Stimulated activated CD4-positive, alpha-beta T cell treated with anti-CD3 and anti-CD28 coated beads, Interleukin-2, amount 100 ng/mL, for 48 hours (primary cell): ENCODE data around the gene CEMIP.
"Not testable (repeated sequence)": the region's sequence is repeated elsewhere in the genome, so short reads cannot be mapped to it uniquely, and the experiment has no call there.

Source experiments
- DNase-seq, 2 donors: peaks; one replicate each; pipeline ENCODE4 v3.0.0-alpha.2; 2020

CEMIP gene

DNA sequence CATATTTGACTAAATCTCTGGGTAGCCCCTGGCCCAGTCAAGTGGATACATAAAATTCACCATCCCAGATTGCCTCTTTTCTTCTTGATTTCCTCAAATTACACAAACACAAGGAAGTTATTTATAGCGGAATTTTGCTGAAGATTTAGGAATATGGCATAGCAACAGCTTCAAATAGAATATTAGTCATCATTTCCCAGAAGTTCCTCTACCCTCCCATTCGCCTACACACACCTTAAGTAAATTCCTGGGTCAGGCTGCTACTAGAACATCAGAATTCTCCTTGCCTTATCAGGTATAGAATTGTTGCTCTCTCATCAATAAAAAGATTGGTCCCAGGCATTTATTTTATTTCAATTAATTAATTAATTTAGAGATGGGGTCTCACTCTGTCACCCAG is 178.8 kb downstream of the CEMIP start:
- no peak for DNase-seq

DNA sequence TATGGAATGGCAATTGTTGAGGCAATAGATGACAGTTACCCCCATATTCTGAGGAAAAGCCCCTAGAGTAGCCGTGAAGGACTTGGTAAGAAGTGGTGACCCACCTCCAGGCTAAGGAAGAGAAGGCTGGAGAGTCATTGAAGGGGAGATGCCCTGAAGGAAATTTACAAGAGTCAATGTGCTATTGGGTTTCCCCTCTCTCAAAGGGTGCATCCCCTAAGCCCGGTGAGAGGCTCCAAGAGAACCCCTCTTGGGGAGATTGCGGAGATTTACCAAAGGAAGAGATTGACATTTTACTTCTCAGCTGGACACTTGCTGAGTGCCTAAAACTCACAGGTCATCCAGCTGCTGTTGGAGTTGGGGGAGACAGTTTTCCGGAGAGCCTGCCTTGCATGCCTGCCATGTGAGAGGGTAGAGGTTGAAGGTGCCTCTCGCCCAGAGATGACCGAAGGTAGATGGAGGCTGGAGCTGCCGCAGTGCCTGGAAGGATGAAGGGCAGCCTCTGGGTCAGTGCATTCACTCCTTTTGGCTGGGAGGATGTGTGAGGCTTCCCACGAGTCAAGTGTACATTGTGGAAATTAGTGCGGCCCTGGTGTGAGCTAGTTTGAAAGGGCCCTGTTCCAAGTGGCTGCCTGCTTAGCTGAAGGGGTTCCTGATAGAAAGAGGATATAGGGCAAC is 179.8 kb downstream of the CEMIP start:
- DNase-seq: no peak

DNA sequence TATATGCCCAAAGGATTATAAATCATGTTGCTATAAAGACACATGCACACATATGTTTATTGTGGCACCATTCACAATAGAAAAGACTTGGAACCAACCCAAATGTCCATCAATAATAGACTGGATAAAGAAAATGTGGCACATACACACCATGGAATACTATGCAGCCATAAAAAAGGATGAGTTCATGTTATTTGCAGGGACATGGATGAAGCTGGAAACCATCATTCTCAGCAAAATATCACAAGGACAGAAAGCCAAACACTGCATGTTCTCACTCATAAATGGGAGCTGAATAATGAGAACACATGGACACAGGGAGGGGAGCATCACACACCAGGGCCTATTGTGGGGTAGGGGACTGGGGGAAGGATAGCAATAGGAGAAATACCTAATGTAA is 186.3 kb downstream of the CEMIP start:
- DNase-seq: not testable (repeated sequence)

DNA sequence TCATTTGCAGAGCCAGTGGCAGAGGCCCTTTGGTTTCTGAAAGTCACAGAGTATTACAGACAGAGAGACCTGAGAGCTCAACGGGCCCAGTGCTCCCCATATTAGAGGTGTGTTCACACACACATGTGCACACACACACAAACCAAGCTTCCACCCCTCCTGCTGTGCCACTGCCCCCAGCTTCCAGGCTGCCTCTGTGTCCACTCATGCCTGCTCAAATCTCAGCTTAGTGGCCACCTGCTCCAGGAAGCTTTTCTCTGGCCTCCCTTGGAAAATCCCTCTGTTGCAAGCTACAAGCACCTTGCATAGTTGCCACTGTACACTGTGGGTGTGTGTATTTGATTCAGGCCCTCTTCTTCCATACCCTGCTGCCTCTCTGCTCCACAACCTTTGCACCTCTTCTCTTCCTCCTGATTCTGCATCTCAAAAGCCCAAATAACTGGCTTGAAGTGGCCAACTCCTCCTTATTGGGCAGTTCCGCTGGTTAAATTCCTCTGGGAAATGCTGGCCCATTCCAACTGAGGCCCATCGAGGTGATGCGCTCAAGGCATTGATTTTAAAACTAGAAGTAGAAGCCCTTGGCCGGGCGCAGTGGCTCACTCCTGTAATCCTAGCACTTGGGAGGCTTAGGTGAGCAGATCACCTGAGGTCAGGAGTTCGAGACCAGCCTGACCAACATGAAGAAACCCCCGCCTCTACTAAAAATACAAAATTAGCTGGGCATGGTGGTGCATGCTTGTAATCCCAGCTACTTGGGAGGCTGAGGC is 187.4 kb downstream of the CEMIP start:
- no peak for DNase-seq

DNA sequence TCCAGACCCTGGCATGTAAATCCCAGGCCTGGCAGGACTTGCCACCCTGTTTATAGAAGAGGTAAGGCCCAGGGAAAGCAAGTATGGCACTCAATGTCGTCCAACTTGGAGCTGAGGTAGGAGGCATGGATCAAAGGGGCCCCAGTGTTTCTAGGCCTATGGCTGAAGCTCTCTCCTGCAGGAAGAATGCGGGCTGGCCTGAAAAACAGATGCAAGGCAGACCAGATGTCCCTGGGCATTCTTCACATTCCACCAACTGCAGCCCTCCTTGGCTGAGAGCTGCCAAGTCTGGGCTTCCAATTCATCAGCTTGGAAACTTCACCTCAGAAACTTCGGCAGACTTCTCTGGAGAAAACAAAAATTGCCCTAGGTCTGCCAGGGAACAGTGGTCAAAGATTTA is 188.3 kb downstream of the CEMIP start:
- no peak for DNase-seq

DNA sequence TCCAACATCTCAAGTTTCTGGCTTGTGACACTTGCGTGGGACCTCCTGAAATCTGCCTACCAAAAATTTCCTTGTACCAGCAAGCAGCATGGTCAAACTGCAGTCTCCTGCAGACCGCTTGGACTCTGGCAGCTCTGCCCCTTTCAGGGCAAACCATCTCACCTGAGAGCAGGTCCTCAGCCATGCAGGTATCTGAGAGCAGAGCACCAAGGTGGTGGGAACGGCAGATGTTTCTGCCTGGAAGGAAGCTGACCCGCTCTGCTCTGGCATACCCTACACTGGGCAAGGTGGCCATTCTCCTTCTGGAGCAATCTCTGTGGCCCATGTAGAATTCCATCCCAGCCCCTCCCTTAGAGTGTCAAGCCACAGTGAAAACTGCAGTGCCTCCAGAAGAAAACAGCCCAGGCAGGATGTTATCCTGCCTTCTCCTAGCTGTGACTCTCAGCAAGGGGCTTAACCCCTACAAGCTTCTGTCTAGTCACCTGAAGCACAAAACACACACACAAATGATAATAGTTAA is 188.9 kb downstream of the CEMIP start:
- DNase-seq: no peak

DNA sequence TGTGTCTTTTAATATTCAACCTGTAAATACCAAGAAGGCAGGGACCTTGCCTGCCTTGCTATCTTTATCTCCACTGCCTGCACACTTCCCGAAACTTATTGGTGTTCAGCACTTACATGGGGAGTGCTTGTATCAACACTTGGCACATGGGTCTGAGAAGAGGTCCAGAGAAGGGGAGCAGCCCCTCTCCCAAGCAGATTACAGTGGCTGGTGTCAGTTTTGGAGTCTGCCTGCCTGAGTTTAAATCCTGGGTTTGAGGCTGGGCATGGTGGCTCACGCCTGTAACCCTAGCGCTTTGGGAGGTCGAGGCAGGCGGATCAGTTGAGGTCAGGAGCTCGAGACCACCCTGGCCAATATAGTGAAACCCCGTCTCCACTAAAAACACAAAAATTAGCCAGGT is 190.1 kb downstream of the CEMIP start:
- no peak for DNase-seq

DNA sequence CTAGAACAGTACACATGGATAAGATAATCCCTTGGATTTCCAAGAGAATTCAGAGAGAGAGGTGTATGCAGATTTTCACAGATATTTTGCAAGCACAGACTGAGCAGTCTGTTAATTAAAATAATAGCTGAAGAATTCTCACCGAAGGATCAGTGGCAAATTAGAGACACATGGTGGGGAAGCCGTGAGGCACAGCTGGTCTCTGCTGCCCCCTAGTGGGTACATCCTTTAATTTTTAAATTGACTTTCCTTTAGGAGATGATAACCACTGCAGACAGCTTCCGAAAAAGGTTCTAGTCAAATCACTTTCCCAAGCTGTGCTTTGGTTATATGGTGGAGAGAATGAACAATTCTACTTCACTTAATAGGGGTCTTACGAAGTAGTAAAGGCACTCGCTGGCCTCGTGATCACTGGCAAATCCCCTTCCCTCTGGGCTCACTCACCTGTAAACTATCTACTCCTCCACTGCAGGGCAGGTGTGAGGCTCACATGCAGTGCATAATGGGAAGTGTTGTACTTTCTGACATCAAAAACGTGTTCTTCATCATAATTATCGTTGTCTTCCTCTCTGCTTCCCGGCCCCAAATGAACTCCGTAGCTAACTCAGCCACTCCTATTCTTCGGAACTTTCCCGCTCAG is 191.0 kb downstream of the CEMIP start:
- peak; percentile 66 to 70 for DNase-seq

DNA sequence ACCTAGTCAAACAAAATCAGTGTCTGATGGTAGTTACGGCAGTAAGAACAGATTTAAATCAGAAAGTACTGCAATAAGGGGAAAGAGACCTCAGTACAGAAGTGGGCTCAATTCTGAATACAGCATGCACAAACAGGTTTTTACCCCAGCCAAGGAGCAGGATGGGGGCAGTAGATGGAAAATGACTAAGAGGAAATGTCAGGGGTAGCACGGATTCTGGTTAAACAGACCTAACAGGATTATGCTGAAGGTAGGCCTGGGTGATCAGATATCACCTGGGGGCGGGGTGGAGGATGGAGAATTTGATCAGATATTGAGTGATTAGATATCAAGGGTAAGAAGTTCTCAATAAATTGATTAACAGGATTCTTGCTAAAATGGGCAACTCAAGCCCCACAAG is 191.5 kb downstream of the CEMIP start:
- DNase-seq: no peak

DNA sequence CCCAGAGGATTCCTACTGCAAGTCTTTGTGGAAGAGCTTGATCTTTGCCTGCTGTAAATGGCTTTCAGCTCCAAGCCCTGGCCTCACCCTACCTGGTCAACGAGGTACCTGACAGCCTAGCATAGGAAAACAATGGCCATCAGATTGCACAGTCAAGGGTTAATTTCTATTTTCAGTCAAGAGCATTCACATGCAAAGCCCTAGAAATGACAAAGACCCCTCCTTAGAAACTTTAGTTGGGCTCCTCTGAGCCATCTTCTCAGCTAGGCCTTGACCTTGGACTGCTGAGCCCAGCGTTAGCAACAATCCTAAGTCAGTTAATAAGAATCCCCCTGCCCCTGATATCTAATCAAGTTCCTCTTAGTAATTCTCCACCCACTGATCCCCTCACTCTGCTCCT is 192.0 kb downstream of the CEMIP start:
- DNase-seq: no peak

DNA sequence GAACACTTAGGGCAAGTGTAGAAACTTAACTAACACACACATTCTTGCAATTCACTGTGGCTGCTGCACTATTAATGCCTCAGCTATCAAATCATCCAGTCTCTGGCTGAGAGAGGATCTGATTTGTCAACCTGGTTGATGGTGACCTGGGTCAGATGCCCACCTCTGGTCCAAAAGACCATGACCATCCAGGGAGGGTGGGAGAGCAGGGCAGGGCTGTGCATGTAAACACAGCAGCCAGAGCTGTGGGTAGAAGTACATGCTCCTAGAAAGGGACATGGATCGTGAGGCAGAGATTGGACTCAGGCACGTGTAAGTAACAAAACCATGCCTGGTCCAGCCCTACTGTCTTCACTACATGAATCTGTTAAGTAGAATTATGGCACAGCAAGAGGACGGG is 193.1 kb downstream of the CEMIP start:
- no peak for DNase-seq

DNA sequence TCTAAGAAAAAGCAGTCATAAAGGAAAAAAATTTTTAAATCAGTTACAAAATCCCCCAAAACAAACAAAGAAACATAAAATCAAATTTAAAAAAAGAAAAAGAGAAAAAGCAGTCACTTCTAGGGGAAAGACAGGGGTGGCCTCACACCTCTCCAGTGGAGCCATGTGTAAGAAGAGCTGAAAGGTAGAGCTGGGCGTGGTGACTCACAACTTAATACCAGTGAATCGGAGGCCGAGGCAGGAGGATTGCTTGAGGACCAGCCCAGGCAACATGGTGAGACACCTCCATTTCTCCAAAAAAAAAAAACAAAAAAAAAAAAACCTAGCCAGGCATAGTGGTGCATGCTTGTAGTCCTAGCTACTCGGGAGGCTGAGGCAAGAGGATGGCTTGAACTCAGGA is 195.7 kb downstream of the CEMIP start:
- no peak for DNase-seq

DNA sequence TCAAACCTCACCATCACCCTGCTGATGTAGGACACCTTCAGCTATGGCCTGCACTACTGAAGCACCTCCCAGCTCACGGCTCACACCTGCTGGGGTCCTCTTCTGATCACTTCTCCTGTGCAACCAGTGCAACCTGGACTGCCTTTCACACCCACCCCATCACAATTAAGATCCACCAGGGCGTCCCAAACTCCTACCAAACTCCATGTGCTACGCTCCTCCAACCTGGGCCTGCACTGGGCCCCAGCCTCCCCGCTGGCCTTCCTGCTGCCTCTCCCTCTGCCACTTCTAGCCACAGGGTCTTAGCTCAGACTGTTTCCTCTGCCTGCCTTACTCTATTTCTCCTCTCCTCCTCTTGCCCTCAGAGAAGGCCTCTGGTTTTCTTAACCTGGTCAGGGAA is 197.7 kb downstream of the CEMIP start:
- DNase-seq: no peak

DNA sequence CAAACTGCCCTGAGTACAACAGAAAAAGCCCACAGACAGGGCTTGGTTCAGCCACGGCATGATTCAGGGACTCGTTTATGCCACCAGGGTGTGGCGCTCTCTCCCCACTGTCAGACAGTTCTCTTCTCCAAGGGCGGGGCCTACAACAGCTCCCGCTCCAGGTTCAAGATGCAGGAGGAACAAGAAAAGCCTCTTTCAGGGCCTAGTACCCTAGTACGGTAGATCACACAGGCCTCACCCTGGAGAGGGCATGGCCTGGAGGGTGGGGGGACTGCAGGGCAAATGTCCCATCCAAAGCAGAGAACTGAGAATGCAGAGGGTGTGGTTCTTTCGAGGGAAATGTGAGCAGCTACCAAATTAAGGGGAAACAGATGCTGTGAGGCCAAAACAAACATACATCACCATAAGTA is 198.5 kb downstream of the CEMIP start:
- DNase-seq: peak in 1 of 2 donors; percentile 20

DNA sequence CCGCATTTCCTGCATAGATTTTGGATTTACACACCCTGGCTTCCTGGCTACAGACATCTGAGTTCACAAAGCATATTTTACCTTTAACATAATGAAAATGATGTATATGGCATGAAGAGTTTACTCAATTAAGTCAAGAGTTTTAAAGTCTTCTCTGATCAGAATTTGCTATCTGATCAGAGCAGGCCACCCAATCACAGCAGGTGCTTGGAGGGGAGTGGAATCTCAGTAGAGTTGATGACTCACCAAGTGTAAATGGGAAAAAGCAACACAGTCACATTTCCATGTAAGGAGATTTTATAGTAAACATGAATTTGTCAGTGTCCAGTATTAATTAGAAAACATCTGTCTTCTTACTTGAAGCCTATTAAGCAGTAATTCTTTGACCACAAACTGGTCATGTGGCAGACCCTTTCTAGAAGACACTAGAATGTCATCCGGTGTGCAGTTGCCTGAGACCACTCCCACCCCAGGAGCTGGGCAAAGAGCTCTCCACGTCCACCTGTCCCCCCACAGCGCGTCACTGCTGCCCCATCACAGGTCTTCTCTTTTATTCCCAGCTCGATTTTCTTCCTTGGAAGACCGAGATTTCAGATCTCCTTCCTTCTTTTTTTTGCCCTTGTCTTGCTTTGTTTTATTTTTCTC is 199.6 kb downstream of the CEMIP start:
- no peak for DNase-seq

DNA sequence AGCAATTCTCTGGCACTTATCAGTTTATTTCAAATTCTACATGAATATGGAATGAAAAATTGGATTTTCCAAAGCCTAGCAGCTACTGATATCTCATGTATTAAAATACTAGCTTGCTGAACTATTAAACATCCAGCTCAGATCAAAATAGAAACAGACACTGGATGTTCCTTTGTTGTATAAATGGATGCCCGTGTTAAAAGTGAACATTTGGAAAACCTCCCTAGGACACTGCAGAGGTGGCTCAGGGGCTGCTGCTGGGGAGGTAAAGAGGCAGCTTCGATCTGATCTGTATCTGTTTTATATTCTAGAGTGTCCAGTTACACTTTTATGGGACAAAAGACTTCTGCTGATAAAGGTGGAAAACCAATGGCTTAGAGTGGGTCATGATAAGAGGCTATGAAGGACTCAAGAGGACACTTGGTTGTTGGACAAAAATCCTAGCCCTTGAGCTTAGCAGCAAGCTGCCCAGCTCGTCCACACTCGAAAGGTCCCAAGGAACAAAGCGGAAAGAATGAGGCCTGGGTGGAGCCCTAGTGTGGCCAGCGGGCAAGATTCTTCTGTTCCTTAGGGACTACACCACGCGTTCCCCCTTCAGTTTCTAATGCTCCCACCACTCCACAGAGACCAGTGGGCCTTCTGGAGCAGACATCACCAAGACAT is 200.5 kb downstream of the CEMIP start:
- DNase-seq: no peak

DNA sequence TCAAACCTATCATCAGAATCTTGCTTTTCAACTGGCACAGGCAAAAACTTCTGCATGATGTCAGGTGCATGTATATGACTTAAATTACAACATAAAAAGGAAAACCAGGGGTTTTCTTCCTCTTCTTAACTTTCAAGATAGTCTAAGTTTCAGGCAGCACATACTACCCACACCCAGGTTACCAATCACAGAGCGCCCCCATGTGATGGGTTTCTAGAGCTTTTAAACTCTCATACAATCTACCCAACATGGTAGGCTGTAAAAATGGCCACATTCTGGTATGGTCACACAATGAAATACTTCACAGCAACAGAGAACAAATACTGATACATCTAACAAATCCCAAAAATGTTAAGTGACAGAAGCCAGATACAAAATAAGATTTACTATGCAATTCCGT is 203.0 kb downstream of the CEMIP start:
- DNase-seq: no peak

DNA sequence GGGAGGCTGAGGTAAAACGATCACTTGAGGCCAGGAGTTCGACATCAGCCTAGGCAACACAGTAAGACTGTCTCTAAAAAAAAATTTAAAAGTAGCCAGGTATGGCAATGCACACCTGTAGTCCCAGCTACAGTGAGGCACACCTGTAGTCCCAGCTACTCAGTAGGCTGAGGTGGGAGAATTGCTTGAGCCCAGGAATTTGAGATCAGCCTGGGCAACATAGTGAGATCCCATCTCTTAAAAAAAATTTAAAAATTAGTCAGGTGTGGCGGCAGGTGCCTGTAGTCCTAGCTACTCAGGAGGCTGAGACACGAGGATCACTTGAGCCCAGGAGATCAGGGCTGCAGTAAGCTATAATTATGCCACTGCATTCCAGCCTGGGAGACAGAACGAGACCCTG is 203.7 kb downstream of the CEMIP start:
- DNase-seq: no peak

DNA sequence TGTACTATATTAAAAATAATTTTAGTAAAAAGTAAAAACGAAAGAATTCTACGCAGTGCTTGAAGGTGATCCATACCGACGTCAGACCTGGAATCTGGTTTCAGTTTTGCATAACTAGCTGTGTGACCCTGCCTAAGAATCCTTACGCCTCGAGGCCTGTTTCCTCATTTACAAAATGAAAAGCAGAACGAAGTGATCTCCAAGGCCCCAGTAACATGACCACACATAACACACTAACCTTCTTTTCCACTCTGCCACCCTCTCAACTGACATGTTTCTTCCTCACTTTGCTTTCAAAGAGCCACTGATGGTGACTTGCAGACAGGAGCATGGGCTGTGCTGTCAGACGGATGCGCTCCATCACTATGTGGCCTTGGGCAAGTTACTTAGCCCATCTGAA is 205.7 kb downstream of the CEMIP start:
- no peak for DNase-seq

DNA sequence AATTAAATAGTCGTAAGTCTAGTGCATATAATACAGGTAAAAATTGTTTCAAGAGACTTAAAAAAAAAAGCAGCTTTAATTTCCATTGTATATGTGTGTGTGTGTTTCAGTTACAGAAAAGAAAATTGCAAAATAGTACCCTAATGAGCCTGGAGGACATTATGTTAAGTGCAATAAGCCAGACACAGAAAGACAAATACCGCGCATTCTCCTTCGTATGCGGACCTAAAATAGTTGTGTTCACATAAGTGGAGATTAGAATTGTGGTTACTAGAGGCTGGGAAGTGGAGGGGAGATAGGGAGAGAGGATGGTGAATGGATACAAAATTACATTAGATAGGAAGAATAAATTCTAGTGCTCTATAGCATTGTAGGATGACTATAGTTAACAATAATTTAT is 206.8 kb downstream of the CEMIP start:
- no peak for DNase-seq

DNA sequence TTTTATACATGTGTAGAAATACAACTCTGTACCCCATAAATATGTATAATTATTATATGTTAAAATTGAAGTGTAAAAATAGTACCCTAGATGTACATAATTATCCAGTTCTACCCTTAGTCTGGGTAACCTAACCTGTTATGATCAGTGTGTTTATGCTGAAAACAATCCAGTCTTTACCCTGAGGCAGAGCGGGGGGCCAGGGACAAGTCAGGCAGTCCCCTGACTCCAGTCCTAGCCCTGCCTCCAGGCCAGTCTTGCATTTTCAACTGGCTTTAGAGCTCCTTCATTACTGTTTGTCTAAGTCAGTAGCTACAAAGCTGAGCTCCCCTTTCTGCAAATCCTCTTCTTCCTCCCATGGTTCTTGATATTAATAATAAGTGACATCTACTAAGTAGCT is 207.3 kb downstream of the CEMIP start:
- no peak for DNase-seq

DNA sequence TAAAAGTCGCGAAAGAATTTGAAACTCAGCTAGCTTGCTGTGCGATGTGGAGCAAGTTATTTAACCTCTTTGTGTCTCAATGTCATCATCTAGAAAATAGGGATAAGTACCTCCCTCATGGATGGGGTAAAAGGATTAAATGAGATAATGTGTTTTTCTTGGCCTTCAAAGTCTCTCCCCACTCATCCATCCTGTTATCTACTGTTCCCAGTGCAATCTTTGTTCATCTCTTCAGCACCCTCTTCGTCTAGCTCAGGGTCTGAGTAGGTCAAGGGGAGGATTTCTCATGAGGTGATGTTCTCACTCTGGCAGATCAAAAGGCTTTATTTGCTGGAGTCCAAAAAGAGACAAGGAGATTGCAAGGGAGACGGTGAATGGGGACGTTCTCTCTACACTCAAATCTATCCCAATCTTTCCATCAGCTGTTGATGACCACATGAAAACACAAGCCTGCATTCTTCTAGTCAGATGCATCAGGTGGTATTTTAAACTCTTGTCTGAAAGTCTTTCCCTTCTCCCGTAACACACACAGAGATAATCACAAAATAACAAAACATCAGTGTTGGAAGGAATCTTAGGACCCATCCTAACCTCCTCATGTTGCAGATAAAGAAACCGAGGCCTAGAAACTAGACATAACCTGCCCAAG is 209.1 kb downstream of the CEMIP start:
- DNase-seq: no peak
